DLD1 (cell line): Measurements from ENCODE around the gene EXOC4.

Source experiments
- in situ Hi-C: cut with HindIII; loops from 2 replicates; pipeline ENCODE4 v1.10.0; 2017; ENCODE audit warnings: low sequenced_read_pairs

Gene EXOC4

GRCh38 chr7:133807624-133808492, 555.0 kb downstream of the EXOC4 start:
- in situ Hi-C loops = no loop called here

GRCh38 chr7:133808493-133808866, 555.6 kb downstream of the EXOC4 start:
- in situ Hi-C loops = no loop called here

DNA sequence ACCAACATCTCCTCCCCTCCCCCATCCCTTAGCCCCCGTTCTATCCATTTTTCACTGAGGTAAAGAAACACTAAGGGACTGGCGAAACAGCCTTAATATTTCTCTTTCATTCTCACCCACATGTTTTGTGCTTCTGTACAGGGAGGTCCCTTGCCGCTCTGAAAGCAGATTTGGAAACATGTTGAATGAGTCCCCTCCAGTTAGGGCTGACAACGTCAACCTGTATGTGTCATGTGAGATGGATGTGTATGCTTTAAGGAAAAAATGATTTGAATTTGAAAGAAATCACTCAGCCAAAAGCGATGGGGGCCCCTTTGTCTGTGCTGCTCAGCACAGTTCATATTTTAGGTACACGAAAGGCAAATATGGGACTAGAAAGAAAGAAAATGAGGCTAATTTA, 560.0 kb downstream of the EXOC4 start:
- in situ Hi-C loops = no loop called here

GRCh38 chr7:133815611-133816210, 562.8 kb downstream of the EXOC4 start:
- in situ Hi-C loops = no loop called here

DNA sequence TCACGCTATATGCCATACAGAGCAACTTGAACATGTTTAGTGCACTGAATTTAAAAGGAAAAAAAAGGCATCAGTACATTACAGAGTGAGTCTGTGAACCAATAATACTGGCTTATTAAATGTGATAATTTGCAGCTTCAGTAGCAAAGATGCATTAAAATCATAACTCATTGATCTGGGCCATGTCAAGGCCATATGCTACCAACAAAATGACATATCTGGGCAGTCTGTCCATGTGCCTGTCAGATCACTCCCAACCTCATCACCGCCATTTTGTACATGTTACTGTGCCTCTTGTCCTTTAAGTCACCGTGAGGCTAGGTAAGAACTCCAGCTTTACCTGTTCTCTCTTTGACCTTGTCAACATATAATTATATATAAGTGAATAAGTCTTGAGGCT, 566.8 kb downstream of the EXOC4 start:
- in situ Hi-C loops = no loop called here

- in situ Hi-C loops = no loop called here
These were observed 567.7 kb downstream of the EXOC4 start for GRCh38 chr7:133820584-133820983.

DNA sequence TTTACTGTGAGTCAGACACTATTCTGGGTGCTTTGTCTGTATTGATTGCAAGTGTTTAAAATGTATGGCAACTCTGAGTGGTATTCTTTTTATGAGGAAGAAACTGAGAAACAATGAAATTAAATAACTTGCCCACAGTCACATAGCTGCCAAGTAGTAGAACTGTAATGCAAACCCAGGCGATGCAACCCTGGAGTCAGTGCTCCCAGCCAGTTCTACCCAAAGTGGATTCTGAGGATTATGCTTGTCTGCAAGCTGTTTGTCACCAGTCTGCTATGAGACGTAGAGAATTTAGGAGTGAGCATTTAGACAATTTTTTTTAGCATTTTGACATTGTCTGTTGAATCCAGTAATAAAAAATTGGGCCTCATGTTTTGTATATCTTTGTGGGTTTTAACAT, 568.3 kb downstream of the EXOC4 start:
- in situ Hi-C loops = no loop called here

GRCh38 chr7:133822001-133822641, 569.2 kb downstream of the EXOC4 start:
- in situ Hi-C loops = no loop called here

DNA sequence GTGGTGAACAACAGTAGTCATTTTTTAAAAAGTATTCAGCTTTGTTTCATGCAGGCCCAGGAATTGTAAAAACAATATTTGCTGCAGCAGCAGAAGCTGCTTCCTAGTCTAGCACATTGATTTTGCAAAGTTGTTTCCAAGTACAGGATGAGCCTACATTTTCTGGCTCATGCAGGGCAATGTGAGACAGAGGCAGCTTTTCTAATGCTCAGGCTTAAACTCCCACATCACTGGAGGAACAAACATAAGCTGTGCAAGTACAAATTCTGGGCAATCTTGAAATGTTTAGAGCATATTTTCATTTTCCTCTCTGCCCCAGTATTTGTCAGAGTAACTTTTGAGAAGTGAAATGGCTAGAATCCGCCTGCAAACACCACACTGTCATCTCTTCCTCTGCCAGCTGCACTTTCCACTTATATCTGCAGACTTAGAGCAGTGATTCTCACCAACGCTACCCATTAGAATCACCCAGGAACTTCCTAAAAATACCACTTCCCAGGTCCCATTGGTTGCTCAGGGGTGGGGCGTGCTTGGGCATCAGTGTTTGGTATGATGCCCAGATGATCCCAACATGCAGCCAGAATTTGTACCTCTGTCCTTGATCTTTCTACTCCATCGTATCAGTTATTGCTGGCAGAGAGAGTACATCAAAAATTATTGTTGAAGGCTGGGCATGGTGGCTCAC, 570.1 kb downstream of the EXOC4 start:
- in situ Hi-C loops = no loop called here

GRCh38 chr7:133824132-133824531, 571.3 kb downstream of the EXOC4 start:
- in situ Hi-C loops = no loop called here

DNA sequence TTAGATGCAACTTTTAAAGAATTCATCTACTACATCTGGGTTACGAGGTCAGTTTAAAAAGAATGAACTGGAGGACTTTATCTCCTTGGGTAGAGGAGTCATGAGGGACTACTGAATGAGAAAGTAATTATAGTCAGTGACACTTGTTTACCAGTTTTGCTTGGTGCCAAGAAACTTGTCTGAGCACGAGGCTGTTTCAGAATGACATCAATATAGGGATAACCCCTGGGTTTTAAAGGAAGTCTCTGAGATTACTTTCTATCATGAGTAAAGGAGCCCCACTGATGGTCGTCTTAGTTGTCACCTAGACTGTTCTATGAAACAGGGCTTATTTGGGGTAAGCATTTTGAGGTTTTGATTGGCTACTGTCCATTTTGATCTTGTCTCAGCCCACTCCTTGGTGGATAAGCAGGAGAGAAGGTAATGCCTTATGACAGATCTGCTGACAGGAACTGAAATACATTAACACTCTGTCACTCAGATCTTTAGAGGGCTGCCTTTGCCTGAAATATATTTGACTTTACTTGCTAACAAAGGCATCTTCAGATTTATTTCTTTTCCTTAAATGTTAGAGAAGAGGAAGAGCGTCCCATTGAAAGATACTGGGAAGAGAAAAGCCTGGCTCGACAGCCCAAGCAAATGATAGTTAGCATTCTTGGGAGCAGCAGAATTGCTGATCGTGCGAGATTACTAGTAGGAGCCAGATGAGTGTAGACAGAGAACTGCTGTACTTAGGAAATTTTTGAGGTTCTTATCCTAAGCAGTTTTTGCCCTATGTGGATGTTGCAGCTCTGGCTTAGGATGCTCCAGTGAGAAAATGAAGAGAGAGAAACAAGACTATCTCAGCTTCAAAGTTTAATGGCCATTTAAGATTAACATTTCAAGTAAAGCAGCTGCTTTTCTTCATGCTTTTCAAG, 575.1 kb downstream of the EXOC4 start:
- in situ Hi-C loops = no loop called here

DNA sequence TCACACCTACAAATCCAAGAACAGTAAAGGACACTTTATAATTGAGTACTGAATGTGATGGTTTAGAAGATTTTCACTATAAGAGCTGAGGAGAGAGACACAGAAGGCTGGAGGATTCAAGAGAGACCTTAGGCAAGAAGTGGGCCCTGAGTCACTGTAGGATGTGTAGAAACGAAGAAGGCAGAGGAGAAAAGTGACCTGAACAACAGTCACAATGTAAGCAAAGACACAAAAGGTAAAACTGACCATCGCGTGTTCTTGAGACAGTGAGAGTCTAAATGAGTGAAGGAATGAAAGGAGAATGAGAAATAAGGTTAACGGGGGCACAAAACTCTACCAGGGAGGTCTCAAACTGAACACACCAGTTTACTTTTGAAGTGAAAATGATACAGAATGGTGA, 576.0 kb downstream of the EXOC4 start:
- in situ Hi-C loops = no loop called here

GRCh38 chr7:133829336-133829897, 576.5 kb downstream of the EXOC4 start:
- in situ Hi-C loops = no loop called here

GRCh38 chr7:133830081-133830480, 577.2 kb downstream of the EXOC4 start:
- in situ Hi-C loops = no loop called here

- in situ Hi-C loops = no loop called here
These were observed 583.8 kb downstream of the EXOC4 start for GRCh38 chr7:133836666-133837065.

DNA sequence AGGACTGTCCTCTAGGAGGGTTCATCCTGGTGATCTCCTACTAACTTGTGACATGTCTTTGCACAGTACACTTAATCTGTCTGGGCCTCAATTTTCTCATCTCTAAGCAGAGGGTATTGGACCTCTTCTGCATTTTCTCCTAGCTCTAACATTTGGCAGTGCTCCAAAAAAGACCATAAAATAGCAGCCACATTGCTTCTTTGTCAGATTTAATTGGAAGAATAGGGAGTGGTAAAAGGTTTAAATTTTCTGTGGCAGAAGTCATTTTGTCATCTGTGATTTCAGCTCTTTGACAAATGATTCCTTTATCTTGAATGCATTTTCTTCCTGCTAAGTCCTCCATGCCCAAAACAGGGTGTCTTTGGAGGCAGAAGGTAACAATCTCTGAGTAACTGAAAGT, 584.3 kb downstream of the EXOC4 start:
- in situ Hi-C loops = no loop called here

DNA sequence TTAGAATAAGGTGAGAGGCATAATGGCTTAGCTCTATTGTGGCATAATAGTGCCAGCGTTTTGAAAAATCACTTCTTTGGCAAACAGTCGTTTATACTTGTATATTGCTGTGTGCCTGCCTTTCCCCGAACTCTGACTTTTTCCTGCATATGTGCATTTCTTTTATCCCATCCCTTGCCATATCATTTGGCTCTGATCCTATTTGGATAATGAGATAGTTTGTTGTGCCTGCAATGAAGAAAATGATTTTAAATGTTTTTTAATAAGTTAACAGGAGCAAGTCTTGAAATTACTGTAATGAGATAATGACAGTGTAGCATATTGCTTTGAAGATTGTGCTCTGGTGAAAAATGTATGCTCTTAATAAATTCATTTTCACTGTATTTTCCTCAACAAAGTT, 586.2 kb downstream of the EXOC4 start:
- in situ Hi-C loops = no loop called here

DNA sequence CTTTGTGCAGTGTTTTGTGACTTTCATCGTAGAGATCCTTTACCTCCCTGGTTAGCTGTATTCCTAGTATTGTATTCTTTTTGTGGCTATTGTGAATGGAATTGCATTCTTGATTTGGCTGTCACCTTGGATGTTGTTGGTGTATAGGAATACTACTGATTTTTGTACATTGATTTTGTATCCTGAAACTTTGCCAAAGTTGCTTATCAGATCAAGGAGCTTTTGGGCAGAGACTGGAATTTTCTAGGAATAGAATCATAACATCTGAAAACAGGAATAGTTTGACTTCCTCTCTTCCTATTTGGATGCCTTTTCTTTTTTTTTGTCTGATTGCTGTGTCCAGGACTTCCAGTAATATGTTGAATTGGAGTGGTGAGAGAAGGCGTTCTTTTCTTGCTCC, 590.5 kb downstream of the EXOC4 start:
- in situ Hi-C loops = no loop called here

DNA sequence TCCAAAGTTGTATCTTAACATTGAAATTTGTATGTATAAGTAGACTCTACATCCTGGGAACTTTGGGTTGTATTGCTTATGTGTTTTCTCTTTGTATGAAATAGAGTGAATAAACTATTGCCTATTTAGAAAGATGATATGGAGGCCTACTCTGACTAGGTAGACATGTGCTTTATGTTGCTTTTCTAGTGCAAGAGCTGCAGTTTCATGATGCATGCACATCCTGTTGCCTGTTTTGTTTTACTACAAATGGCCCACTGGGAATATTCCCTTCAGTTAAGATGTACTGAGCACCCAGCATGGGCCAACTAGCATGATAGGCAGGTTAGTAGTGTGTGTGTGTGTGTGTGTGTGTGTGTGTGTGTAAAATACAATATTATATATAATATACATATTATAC, 592.1 kb downstream of the EXOC4 start:
- in situ Hi-C loops = no loop called here
